ENCODE results near the gene MRI1.

DNA sequence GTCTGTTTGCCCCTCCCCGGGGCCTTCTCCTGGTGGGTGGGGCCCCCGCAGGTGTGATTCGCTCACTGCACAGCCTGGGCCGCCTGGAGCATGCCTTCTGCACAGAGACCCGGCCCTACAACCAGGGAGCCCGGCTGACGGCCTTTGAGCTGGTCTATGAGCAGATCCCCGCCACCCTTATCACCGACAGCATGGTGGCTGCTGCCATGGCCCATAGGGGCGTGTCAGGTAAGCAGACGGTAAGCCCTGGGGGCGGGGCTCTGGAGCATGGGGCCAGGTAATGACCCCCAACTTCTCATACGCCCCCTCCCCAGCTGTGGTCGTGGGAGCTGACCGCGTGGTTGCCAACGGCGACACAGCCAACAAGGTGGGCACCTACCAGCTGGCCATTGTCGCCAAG is 4.2 kb downstream of the MRI1 start:
- TF ChIP-seq, protein P1, sequence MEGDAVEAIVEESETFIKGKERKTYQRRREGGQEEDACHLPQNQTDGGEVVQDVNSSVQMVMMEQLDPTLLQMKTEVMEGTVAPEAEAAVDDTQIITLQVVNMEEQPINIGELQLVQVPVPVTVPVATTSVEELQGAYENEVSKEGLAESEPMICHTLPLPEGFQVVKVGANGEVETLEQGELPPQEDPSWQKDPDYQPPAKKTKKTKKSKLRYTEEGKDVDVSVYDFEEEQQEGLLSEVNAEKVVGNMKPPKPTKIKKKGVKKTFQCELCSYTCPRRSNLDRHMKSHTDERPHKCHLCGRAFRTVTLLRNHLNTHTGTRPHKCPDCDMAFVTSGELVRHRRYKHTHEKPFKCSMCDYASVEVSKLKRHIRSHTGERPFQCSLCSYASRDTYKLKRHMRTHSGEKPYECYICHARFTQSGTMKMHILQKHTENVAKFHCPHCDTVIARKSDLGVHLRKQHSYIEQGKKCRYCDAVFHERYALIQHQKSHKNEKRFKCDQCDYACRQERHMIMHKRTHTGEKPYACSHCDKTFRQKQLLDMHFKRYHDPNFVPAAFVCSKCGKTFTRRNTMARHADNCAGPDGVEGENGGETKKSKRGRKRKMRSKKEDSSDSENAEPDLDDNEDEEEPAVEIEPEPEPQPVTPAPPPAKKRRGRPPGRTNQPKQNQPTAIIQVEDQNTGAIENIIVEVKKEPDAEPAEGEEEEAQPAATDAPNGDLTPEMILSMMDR (conservative IDR thresholded peaks at IDR 0.05; ENCODE audit: low read depth in 2 of 2) = no peak
- TF ChIP-seq REST (IDR thresholded peaks at IDR 0.05; ENCODE audit: unreplicated experiment) (no peak), CREB1 (CRISPR knock-in tag; IDR thresholded peaks at IDR 0.05; ENCODE audit: low read depth) (no peak), EZH2 (IDR thresholded peaks at IDR 0.05; ENCODE audit: low read depth, unreplicated experiment) (no peak), POLR2AphosphoS5 (IDR thresholded peaks at IDR 0.05; ENCODE audit: low read depth) (no peak), NANOG (IDR thresholded peaks at IDR 0.05; ENCODE audit: borderline replicate concordance) (no peak)

Data from GM23338 (cell line).